DMS153 treated with DMSO at 0.1 percent for 48 hours (cell line): ENCODE data around the gene NDUFV1.
"Not testable (repeated sequence)": the region's sequence is repeated elsewhere in the genome, so short reads cannot be mapped to it uniquely, and the experiment has no call there.

Experiments
- DNase-seq: peaks from one replicate; lab custom pipeline; 2025; ENCODE audit not compliant: unreplicated experiment; lab: John Stamatoyannopoulos, UW

NDUFV1 gene

DNA sequence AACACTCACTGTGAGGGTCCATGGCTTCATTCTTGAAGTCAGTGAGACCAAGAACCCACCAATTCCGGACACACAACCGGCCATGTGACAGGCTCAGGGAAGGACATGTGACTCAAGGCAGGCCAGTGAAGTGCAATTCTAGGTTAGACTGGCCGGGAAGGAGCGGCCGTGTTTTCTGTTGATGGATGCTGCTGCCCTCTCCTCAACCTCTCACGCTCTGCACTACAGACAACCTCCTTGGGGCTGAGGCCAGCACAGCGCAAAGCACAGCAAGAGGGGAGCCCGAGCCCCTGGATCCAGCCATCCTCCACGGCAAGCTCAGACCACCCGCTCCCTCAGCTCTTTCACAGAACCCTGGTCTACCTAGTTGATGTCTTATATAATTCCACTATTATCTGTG lies 20.2 kb downstream of the NDUFV1 start:
- DNase-seq: no peak

DNA sequence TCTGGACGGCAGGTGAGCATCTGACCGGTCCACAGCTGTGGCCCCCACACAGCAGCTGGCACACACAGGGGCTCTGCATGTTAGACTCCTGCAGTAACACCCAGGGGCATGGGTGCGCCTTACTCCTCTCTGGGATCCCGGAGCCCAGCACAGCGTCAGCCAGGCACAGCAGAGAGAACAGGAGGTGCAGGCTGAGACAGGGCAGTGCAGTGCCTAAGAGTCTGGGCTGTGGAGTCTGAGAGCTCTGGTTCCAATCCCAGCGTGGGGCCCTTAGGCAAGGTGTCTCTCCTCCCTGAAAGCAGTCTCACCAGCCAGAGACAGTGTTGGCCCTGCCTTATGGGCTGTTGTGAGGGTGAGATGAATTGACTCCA lies 20.7 kb downstream of the NDUFV1 start:
- no peak for DNase-seq

DNA sequence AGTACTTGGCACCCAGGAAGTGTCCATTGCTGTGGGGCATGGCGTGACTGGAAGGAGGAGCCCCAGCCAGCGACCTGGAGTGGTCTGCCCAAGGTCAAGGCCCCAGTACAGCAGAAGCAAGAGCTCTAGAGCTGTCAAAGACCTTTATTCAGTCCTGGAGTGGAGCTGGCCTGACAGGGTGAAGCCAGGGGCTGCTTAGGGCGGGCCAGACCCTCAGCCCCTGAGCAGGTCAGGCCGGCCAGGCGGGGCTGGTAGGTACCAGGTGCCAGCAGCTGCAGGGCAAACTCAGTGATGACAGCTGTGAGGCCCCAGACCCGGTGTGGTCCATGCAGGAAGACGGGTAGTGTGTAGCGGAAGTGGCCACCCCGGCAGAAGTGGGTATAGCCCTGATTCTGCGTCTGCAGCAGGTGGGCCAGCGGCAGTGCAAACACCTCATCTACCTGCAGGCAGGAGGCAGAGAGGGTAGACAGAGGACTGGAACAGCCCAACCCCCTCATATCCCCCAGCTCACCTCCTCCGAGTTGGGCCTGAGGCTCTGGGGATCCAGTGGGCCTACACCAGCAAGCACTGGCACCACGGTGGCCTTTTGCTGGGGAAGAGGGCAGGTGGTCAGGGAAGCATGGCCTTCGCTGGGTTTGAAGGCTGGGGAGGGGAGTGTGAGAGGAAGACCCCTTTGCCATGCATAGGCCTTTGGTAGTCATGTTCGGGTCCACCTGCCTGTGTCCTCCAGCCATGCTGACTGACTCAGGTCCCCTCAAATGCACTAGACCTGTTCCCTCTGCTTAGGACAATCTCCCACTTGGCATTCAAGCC lies 21.3 kb downstream of the NDUFV1 start:
- no peak for DNase-seq

DNA sequence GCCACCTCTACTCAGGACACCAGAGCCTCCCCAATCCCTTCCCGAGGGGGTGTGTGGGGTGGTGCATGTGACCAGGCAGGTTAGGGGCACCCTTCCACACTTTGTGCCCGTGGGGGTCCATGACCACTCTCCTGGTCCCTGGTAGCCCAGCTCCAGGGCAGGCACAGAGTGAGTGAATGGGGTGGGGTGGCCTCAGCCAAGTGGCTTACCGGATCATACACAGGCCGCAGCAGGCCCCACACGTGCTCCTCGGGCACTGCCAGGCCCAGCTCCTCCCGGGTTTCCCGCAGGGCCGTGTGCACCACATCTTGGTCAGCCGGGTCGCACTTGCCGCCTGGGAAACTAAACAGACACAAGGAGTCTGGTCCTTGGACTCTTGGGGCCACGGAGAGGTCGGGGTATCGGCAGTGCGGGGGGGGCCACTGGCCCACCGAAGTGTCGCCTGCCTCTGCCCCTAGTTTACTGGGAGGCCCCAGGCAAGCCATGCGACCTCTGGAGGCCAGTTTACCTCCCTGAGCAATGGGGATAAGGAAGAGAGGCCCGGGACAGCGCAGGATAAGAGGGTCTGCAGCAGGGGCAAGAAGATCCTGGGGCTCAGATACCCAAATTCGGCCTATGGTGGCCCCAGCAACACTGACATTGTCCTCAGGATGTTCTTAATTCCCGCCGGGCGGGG lies 22.1 kb downstream of the NDUFV1 start:
- no peak for DNase-seq

DNA sequence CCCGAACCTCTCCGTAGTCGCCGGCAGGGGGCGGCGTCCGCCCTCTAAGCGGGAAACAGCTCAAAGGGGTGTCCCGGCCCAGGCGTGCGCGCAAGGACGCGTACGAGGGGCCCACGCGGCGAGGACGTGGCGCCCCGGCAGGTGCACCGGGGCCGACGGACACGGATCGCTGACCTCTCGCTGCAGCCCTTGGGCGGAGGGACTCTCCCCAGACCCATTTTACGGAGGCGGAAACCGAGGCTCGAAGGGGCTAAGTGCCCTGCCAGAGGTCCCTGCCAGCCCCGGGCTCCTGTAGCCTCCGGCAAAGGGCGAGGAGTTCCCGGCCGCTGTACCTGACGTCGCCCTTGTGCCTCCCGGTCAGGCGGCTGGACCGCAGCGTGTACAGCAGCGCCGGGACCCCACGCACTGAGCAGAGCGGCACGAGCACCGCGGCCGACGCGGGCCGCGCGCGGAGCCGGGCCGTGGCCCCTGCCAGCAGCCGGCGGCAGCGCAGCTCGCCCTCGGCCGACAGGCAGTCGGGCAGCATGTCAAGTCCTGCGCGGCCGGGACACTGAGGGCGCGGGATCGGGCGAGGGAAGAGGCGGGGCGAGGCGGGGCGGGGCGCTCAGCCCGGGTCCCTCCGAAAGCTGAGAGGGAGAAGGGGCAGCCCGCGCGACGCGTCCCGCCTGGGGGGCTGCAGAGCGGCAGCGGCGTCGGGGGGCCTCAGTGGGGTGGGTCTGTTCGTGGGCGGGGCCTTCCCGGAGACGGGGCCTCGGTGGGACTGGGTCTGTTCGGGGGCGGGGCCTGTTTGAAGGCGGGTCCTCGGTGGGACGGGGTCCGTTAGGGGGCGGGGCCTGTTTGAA lies 22.9 kb downstream of the NDUFV1 start, which contains the start of gene NUDT8:
NUDT8 (minus strand) TSS at position 552 of the 842 bp plus-strand sequence; CDS start at position 526, 26 bp downstream.
- peak; percentile 54 for DNase-seq

DNA sequence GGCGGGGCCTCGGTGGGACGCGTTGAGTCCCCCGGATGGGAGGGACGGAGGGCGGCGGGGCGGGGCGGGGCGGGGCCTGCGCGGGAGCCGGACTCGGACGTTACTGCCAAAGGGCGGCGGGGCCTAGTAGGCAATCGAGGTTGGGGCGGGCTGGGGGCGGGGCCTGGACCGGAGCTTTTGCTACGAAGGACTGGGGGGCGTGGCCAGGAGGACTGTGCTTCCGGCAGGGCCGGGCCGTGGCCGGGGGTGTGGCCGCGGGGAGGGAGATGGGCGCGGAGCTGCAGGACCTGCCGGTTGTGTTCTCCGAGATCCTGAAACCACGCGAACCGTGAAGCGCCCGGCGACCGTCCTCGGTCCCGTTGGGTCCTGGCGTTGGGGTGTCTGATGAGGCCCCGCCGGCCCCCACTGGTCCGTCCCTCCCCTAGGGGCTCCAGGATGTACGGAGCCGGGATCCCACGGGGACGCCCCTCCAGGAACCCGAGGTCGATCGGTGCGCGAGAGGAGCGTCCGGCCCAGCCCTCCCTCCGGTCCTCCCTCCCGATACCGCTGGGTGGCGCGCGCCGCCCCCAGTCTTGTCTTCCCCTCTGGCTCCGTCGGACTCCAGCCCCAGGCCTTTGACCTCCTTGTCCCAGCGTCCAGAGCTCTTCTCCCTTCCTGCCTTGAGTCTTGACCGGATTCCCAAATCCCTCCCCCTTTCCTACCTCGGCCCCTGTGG lies 23.6 kb downstream of the NDUFV1 start:
- peak; percentile 86 for DNase-seq

DNA sequence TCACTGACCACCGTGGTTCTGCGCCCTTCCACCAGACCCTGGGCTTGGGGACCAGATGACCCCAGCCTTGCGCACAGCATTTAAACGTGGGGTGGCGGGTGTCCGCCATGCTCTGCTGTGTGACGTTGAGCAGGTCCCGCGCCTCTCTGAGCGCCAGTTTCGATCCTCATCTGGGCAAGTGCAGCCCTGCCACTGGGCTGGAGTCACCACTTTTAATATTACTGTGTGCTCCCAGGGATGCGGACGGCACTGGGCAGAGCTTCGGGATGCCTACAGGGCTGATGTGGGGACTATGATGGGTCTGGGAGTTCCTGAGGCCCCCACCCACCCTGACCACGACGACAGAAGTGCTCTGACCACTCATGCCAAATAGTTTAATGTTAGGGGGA lies 24.2 kb downstream of the NDUFV1 start:
- no peak for DNase-seq

DNA sequence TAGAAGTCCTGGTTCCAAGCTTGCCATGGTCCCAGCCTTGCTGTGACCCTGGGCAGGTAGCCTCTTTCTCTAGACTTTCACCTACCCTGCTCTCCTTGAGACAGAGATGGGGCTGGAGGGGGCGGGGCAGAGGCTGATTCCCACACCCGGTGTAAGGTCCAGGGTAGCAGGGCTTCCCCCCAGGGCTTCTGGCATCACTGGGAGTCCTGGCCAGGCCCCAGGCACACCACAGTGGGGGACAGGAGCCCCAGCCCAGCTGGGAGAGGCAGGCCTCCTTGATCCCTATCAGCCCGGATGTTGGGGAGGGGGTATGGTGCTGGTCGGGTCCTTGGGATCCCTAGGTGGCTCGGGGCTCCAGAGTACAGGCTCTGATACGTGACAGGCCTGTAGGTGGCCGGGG lies 24.7 kb downstream of the NDUFV1 start:
- no peak for DNase-seq

DNA sequence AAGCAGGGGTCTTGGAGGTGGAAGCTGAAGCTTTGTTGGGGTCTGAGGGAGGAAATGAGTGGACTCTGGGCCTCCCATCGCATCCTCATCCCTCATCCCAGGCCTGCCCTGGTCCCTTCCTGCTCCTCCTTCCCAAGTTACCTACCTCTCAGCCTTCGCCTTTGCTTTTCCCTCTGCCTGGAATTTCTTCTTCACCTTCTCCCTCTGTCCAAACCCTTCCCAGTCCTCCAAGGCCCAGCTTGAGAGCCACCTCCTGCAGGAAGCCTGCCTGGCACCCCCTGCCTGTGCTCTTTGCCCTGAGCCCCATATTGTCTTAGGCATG lies 25.1 kb downstream of the NDUFV1 start:
- no peak for DNase-seq

DNA sequence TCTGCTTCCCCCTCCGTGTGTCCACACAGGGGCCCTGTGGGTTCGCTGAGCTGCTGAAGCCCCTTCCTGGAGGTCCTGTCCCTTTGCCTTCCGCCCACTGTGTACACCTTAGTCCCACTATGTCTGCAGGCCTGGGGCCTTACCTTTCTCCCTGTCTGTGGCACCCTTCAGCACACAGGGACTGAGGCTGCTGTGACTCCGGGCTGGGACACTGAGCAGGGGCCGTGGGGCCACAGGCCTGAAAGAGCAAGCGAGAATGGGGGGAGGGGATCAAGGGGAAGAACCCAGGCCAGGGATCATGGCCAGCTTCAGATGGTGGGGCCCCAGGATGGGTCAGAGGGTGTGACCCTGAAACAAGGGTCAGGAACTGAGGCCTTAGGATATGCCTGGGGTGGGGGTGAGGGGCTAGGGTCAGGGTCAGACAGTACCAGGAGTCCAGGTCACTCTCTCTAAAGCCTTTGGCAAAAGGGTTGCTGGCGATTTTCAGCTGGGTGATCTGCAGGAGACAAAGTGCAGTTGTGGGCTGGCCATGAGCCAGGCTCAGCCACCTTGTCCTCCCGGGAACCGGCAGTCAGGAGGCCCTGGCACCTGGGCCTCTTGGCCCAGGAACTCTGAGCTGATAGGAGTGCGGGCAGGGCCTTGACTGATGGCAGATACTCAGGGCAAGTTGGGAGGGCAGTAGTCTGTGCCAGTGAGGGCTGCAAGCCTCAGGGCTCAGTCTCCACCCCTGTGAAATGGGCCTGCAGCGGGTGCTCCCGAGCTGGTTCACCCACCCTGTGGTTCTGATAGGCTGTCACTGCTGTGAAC lies 25.6 kb downstream of the NDUFV1 start:
- DNase-seq: no peak

DNA sequence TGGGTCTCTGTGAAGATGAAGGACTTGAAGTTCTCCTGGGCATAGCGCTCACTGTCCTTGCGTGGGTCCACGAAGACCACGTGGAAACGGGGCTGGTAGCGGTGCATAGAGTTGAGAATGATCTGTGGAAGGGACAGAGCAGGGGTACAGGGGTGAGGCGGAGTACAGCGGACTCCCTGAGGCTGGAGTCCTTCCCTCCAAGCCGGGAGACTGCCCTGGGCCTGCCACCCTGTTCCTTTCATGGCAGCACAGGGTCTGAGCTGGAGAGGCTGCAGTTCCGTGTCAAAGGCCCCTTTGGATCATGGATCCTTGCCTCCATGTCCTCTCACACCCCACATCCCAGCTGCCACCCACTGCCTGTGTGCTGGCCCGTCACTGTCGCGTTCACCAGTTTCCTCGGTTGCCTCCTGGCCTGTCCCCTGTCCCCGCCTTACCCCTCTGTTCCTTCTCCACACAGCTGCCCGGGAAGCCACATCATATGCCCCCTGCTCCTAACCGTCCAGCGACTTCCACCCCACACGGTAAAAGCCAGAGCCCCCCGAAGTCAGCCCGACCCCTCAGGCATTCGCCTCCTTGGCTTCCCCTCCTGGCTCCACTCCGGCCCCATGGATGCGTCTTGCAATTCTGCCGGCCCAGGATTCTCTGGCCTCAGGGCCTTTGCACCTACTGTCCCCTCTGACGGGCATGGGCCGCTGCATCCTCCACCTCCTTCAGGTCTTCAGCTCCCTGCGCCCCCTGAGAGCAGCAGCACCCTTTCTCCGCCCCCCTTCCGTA lies 26.4 kb downstream of the NDUFV1 start:
- no peak for DNase-seq

DNA sequence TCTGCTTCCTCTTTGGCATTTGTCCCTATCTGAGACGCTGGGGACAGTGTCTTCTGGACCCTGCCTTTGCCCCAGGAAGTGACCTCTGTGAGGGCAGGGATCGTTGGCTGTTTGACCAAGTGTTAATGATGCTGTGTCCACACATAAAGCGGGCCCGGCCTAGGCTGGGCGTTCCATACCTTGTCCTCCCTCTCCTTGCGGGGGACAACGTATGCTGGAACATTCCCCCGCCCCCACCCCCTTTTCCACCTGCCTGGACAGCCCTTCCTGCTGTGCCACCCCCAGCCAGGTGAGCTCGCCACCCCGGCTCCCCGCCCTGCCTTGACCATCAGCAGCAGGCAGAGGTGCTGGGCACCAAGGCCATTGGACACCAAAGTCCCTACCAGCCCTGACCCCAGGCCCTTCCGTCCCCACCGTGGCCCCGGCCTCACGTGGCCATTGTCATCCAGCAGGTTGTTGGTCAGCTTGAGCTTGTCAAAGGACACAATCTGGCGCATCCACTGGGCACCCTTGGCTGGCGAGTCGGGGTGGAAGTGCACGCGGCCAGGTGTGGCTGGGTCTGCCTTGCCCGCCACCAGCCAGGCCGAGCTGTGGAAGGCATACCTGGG lies 27.1 kb downstream of the NDUFV1 start:
- DNase-seq: no peak

DNA sequence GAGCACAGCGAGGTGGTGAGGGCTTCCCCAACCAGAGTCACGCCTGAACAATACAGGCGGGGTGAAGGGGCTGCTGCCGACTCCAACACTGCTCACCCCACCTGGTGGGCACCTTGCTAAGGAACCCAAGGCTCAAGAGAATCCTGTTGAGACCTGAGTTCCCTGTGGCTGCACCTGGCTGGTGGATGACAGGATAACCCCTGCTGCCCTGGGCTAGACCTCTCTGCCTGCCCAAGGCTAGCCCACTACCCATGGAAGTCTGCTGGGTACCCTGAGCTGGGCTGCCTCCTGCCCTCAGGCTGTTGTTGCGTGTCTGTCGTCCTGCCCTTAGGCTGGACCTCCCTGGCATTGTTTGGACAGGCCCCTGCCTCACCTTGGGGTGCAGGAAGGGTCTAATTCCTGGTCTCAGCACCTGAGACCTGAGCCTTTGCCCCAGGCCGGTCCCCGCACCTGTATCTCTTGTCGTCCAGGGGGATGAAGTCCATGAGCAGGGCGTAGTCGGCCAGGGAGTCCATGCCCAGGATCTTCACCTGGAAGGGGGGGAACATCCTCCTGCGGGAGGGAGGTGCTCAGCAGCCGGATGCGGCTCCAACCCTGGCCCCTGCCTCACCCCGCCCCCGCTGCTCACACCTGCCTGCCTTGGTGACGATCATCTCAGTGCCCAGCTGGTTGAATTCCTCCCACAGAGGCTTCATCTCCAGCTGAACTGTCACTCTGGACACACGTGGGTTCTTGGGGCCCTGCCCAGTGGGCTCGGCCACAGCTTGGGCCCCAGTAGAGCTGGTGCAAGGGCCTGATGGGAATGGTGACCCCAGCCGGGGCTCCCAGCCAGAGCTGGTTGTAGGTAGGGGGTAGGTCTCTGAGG lies 27.9 kb downstream of the NDUFV1 start:
- no peak for DNase-seq

DNA sequence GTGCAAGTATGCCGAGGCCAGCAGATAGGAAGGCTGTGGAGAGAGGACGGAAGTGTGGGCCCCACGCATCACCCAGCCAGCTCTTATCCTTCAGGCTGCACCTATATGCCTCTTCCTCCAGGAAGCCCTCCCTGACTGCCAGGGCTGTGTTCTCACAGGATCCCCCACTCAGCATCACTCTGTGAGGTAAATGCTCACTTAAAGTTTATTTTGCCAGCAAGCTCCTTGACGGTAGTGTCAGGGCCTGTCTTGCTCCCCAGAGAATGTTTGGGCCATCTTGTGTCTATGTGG lies 28.4 kb downstream of the NDUFV1 start:
- DNase-seq: no peak

DNA sequence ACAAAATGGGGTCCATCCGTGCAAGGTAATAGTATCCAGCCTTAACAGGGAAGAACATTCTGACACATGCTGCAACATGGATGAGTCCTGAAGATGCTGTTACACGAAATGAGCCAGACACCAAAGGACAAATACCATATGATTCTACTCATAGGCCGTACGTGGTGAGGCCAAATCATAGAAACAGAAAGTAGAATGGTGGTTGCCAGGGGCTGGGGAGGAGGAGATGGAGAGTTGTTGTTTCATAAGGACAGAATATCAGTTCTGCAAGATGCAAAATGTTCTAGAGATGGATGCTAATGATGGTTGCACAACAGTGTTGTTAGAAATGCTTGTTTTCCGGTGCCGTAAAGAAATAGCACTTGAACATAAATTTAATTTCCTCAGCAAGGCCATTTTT lies 30.2 kb downstream of the NDUFV1 start:
- no peak for DNase-seq

DNA sequence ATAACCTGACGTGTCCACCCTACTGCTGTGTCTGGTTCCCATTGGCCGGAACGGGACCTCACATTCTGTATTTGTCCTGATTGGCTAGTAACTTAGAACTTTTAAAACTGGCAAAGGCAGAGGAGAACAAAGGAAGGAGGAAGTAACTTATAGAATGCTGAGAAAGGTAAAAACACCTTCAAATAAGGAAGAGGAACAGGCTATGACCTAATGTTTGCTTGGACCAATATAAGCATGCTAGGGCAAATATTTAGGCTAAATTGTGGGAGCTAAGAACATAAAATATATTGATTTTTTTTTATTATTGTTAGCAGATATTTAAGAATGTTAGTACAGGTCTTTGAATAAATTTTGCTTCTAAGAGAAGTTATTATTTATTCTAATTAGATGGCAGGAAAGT lies 30.7 kb downstream of the NDUFV1 start:
- not testable (repeated sequence) for DNase-seq

DNA sequence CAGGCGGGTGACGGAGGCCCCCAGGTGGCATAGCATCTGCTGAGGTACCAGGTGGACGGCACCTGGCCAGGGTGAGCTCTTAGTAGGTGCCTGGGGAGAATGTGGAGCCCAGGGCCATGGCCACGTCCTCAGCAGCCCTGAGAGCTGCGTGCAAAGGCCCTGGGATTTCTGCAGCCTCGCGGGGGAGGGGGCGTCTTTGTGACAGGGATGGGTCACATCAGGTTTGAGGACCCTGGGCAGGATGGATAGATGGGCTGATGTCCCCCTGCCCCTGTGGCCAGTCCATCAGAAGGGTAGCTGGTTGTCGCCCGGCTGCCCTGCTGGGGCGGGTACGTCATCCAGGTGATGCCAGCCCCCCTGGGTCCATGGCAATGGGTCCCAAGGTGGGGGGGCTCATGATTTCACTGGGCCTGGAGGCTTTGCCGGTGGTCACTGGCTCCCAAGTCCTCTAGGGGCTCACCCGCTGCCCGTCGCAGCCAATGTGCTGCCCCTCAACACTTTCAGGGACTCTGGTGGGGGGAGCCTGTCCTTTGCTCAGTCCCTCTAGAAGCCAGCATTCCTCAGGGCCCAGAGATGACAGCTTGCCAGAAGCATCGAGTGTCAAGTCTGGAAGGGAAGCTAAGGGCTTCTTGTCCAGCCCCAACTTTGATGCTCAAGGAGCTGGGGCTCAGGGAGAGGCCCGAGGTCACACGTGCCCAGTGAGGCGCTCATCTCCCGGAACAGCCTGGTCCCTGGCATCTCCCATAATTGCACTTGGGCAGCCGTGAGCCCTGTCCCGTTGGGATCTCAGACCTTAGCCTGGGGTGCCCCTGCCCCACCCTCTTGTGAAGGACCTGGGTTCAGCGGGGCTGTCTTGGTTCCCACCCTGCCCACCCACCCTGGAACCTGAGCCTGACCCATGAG lies 32.0 kb downstream of the NDUFV1 start:
- DNase-seq: no peak
